ENCODE results near the gene OSBPL2.

OSBPL2 gene

DNA sequence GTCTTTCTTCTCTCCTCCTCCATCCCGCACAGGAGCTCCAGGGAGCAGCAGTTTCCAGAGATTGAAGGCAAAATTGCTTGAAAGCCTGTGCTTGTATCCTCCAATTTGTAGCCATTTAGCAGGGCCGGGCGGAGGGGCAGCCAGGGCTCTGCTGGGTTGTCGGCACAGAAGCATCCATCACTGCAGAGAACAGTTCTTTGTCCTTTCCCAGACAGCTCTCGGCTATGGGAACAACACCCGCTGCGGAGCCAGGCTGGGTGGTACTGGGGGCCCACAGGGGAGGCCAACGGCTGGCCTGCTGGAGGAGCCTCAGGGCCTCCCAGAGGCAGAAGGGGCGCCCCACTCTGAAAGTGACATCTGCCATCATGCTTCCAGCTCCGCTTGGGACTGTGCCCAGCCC is 26.0 kb upstream of the OSBPL2 start:
- no peak overlapping the region for H3K4me3 ChIP-seq (ENCODE audit: low read depth, low read length)
- TF ChIP-seq, protein P1, sequence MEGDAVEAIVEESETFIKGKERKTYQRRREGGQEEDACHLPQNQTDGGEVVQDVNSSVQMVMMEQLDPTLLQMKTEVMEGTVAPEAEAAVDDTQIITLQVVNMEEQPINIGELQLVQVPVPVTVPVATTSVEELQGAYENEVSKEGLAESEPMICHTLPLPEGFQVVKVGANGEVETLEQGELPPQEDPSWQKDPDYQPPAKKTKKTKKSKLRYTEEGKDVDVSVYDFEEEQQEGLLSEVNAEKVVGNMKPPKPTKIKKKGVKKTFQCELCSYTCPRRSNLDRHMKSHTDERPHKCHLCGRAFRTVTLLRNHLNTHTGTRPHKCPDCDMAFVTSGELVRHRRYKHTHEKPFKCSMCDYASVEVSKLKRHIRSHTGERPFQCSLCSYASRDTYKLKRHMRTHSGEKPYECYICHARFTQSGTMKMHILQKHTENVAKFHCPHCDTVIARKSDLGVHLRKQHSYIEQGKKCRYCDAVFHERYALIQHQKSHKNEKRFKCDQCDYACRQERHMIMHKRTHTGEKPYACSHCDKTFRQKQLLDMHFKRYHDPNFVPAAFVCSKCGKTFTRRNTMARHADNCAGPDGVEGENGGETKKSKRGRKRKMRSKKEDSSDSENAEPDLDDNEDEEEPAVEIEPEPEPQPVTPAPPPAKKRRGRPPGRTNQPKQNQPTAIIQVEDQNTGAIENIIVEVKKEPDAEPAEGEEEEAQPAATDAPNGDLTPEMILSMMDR (IDR thresholded peaks at IDR 0.05; ENCODE audit: insufficient read depth, low read depth, low read length, missing control alignments): no peak
- DNase-seq (ENCODE audit: low read depth): no peak

GRCh38 chr20:62214067-62214466 is 24.3 kb upstream of the OSBPL2 start:
- TF ChIP-seq, protein P1 (IDR thresholded peaks at IDR 0.05; ENCODE audit: insufficient read depth, low read depth, low read length, missing control alignments): no peak
- no peak overlapping the region for H3K4me3 ChIP-seq (ENCODE audit: low read depth, low read length)
- DNase-seq (ENCODE audit: low read depth): no peak

- TF ChIP-seq, protein P1 (IDR thresholded peaks at IDR 0.05; ENCODE audit: insufficient read depth, low read depth, low read length, missing control alignments): no peak
- H3K4me3 ChIP-seq (ENCODE audit: low read depth, low read length): no peak overlapping the region
- DNase-seq (ENCODE audit: low read depth): no peak
Measured at GRCh38 chr20:62215020-62215990, 23.0 kb upstream of the OSBPL2 start.

DNA sequence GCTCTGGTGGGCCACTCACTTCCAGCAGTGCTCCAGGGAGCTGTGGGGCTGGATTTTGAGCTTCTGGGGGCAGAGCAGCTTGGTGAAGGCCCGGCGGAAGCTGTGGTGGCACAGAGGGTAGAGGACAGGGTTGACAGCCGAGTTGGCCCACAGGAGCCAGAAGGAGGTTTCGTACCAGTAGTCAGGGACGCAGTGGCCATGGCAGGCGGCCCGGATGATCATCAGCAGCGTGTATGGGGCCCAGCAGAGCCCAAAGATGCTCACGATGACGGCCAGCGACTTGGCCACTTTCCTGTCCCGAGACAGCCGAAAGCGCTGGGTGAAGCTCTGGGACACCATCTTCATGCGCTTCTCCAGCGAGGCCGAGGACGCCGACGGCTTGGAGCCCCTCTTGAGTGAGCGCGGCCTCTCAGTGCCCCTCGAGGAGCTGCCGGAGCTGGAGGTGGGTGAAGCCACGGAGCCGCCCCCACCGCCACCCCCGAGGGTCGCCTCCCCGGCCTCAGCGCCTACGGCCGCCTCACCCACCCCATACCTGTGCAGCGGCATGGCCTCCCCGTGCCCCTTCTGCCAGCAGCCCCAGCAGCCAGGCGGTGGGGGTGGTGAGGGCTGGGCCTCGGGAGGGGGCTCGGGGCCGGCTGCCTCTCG is 22.2 kb upstream of the OSBPL2 start:
- DNase-seq (ENCODE audit: low read depth): no peak
- no peak overlapping the region for H3K4me3 ChIP-seq (ENCODE audit: low read depth, low read length)
- TF ChIP-seq, protein P1 (IDR thresholded peaks at IDR 0.05; ENCODE audit: insufficient read depth, low read depth, low read length, missing control alignments): no peak

DNA sequence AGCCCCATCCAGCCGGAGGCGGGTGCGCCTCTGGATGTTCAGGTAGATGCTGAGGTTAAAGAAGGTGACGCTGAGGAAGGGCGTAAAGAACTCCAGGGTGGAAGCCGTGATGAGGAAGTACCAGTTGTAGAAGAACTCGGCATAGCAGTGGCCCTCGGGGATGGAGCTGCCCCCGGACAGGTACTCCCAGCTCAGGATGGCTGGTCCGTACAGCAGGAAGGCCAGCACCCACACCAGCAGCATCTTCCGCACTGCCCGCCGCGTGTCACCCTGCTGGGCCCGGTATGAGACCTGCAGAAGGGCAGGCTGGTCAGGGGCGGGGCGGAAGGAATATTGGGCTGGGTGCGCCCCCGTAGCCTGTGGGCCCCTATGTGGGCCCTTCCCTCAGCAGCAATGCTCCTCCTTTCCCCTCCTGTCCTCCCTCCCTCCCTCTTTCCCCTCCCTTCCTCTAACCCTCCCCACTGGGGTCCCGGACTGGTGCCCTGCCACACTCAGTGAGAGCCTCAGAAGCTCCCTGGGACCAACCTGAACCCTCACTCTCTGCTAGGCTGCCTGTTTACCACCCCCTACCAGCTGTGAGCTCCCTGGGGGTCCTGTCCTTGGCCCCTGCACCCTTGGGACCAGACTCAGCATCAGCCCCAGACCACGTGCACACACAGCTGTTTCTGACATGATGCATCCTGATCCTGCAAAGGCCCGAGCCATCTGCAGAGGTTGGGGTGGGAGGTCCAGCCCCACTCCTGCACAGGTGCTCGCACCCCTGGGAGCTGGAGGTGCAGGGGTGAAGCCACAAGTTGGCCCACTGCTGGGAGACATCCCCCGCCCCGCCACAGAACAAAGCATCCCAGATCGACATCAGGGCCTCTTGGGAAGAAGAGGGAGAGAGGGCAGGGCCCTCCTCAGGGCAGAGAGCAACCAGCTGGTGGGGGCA is 21.4 kb upstream of the OSBPL2 start:
- DNase-seq (ENCODE audit: low read depth): no peak
- no peak overlapping the region for H3K4me3 ChIP-seq (ENCODE audit: low read depth, low read length)
- TF ChIP-seq, protein P1 (IDR thresholded peaks at IDR 0.05; ENCODE audit: insufficient read depth, low read depth, low read length, missing control alignments): no peak

DNA sequence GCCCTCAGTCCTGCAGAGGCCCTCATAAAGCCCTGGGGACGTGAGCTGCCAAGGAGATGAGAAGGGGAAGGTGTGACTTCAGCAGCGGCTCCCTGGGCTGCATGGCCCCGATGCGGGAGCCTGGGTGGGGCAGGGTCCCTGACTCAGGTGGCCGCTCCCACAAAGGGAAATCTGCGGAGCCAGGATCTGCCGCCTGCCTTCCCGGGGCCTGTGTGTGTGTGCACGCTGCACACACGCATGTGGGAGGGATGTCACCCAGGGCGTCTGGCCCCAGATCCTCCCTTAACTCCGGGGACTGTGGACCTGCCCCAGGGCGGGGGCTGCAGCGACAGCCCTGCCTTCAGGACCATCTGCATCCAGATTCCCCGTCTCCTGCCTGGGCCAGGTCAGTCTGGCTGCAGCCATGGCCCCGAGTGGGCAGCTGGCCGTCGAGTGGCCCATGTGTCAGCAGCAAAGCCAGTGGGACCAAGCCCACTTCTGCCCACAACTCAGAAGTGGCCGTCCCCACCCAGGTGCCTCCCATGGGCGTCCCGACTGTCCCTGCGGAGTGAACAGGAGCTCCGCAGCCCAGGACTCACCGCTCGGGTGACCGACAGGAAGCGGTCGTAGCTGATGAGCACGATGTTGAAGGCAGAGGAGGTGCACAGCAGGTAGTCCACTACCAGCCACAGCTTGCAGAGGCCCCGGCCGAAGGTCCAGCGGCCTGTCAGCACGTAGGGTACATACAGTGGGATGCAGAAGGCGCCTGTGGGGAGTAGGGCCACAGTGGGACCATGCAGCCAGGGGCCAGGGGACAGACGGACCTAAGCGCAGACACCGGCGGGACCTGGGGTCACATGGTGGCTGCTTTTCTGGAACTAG is 20.2 kb upstream of the OSBPL2 start:
- DNase-seq (ENCODE audit: low read depth): no peak
- TF ChIP-seq, protein P1 (IDR thresholded peaks at IDR 0.05; ENCODE audit: insufficient read depth, low read depth, low read length, missing control alignments): no peak
- H3K4me3 ChIP-seq (ENCODE audit: low read depth, low read length): no peak overlapping the region

Measured in GM12865 (cell line).